Measurements from ENCODE around the gene THSD4.

THSD4 gene

DNA sequence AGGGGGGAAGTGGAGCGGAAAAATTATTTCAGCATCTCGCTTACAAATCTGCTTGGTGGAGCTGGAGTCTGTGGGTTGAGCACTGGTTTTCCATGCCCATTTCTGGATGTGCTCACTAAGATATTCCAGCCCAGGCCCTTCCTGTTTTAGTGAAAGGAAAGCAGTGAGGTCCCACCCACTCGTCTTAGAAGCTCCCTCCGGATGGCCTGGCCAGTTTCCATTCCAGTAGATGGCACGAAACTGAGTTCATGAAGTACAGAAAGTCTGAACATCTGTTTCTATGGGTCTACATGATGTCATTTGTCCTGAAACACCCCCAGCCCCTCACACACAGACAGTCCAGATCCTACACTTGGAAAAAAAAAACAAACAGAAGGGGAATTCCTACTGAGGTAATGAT lies 31.9 kb upstream of the THSD4 start:
- H3K4me3 ChIP-seq (replicated peaks; ENCODE audit: insufficient read depth, low read length) = no peak overlapping the region
- no peak for DNase-seq (ENCODE audit: low read depth in 1 of 2, low spot score in 1 of 2)
- TF ChIP-seq SPI1 (IDR thresholded peaks at IDR 0.05; ENCODE audit: borderline replicate concordance, low read depth) (no peak), GABPA (IDR thresholded peaks at IDR 0.05; ENCODE audit: low read depth) (no peak), POLR2AphosphoS5 (IDR thresholded peaks at IDR 0.05; ENCODE audit: low read depth) (no peak)
- TF ChIP-seq, protein P1, sequence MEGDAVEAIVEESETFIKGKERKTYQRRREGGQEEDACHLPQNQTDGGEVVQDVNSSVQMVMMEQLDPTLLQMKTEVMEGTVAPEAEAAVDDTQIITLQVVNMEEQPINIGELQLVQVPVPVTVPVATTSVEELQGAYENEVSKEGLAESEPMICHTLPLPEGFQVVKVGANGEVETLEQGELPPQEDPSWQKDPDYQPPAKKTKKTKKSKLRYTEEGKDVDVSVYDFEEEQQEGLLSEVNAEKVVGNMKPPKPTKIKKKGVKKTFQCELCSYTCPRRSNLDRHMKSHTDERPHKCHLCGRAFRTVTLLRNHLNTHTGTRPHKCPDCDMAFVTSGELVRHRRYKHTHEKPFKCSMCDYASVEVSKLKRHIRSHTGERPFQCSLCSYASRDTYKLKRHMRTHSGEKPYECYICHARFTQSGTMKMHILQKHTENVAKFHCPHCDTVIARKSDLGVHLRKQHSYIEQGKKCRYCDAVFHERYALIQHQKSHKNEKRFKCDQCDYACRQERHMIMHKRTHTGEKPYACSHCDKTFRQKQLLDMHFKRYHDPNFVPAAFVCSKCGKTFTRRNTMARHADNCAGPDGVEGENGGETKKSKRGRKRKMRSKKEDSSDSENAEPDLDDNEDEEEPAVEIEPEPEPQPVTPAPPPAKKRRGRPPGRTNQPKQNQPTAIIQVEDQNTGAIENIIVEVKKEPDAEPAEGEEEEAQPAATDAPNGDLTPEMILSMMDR (IDR thresholded peaks at IDR 0.05; ENCODE audit: insufficient read depth, low read length) = no peak
- TF ChIP-seq, protein P2, sequence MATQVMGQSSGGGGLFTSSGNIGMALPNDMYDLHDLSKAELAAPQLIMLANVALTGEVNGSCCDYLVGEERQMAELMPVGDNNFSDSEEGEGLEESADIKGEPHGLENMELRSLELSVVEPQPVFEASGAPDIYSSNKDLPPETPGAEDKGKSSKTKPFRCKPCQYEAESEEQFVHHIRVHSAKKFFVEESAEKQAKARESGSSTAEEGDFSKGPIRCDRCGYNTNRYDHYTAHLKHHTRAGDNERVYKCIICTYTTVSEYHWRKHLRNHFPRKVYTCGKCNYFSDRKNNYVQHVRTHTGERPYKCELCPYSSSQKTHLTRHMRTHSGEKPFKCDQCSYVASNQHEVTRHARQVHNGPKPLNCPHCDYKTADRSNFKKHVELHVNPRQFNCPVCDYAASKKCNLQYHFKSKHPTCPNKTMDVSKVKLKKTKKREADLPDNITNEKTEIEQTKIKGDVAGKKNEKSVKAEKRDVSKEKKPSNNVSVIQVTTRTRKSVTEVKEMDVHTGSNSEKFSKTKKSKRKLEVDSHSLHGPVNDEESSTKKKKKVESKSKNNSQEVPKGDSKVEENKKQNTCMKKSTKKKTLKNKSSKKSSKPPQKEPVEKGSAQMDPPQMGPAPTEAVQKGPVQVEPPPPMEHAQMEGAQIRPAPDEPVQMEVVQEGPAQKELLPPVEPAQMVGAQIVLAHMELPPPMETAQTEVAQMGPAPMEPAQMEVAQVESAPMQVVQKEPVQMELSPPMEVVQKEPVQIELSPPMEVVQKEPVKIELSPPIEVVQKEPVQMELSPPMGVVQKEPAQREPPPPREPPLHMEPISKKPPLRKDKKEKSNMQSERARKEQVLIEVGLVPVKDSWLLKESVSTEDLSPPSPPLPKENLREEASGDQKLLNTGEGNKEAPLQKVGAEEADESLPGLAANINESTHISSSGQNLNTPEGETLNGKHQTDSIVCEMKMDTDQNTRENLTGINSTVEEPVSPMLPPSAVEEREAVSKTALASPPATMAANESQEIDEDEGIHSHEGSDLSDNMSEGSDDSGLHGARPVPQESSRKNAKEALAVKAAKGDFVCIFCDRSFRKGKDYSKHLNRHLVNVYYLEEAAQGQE (IDR thresholded peaks at IDR 0.05; ENCODE audit: insufficient replicate concordance, low read depth) = no peak

DNA sequence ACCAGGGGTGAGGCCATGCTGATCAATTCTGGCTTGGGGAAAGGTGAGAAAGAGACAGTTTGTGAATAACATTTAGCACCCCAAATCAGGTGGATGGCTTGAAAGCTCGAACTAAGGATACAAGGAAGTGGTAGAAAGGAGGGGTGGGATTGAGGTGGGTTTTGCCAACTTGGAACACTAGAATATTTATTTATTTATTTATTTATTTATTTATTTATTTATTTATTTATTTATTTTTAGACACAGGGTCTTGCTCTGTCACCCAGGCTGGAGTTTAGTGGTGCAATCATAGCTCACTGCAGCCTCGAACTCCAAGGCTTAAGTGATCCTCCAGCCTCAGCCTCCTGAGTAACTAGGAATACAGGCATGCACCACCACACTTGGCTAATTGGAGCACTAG lies 31.0 kb upstream of the THSD4 start:
- Histone ChIP-seq H3K27ac (replicated peaks) (no peak overlapping the region), H3K27me3 (ENCODE audit: insufficient read depth, poor library complexity, severe bottlenecking) (peaks cover 2% of the 10 kb centered on the region), H3K4me3 (replicated peaks; ENCODE audit: insufficient read depth, low read length) (no peak overlapping the region)
- DNase-seq (ENCODE audit: low read depth in 1 of 2, low spot score in 1 of 2) = no peak
- TF ChIP-seq, protein P2 (IDR thresholded peaks at IDR 0.05; ENCODE audit: insufficient replicate concordance, low read depth) = no peak
- no peak for TF ChIP-seq POLR2AphosphoS5 (IDR thresholded peaks at IDR 0.05; ENCODE audit: low read depth)
- TF ChIP-seq GABPA (IDR thresholded peaks at IDR 0.05; ENCODE audit: low read depth) = no peak
- TF ChIP-seq SPI1 (IDR thresholded peaks at IDR 0.05; ENCODE audit: borderline replicate concordance, low read depth) = no peak
- TF ChIP-seq, protein P1 (IDR thresholded peaks at IDR 0.05; ENCODE audit: insufficient read depth, low read length) = no peak

More for the DNA sequence above, 31.9 kb upstream of the THSD4 start:
- peaks cover 2% of the 10 kb centered on the region for H3K27me3 ChIP-seq (ENCODE audit: insufficient read depth, poor library complexity, severe bottlenecking)
- H3K27ac ChIP-seq (replicated peaks) = no peak overlapping the region

DNA sequence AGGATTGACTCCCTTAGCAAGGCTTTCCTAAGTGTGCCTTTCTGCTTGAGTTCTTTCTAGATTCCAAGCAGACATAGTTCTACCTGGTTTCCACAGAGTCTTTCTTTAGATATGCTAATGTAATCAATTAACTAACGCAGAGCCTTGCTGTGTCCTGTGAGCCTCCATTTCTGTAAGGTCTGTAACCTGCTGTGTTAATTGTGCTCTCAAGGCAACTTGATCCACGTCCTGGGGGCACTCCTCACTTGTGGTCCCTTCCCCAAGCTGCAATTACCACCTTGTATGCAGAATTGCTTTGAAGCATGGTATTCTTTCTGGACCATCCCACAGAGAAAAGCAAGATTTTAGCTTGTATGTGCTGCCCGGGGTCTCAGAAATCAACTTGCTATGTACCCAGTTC lies 29.5 kb upstream of the THSD4 start:
- TF ChIP-seq POLR2AphosphoS5 (IDR thresholded peaks at IDR 0.05; ENCODE audit: low read depth) (no peak), SPI1 (IDR thresholded peaks at IDR 0.05; ENCODE audit: borderline replicate concordance, low read depth) (no peak), GABPA (IDR thresholded peaks at IDR 0.05; ENCODE audit: low read depth) (no peak)
- TF ChIP-seq, protein P2 (IDR thresholded peaks at IDR 0.05; ENCODE audit: insufficient replicate concordance, low read depth) = no peak
- TF ChIP-seq, protein P1 (IDR thresholded peaks at IDR 0.05; ENCODE audit: insufficient read depth, low read length) = no peak
- H3K27me3 ChIP-seq (ENCODE audit: insufficient read depth, poor library complexity, severe bottlenecking) = no peaks in the 10 kb centered on the region
- no peak overlapping the region for H3K27ac ChIP-seq (replicated peaks)
- no peak overlapping the region for H3K4me3 ChIP-seq (replicated peaks; ENCODE audit: insufficient read depth, low read length)
- DNase-seq (ENCODE audit: low read depth in 1 of 2, low spot score in 1 of 2) = no peak

Measured in HL-60 (cell line).